Ascending aorta (tissue), 2 donors: ENCODE measurements around the gene TREH. TPM values are rescaled to one million over a fixed set of nuclear protein-coding genes. Genes with fewer than 3 reads are reported as not detected.
"Not testable (repeated sequence)": the region's sequence is repeated elsewhere in the genome, so short reads cannot be mapped to it uniquely, and the experiment has no call there.

Experiments used
- DNase-seq, 2 donors: peaks; one replicate each; pipeline ENCODE4 v3.0.0-alpha.2; 2019; ENCODE audit warnings: low spot score in 2 of 2
- H3K27ac ChIP-seq, 2 donors: fragments of 200-600 bp; sonication (generic); one replicate each; pipeline ENCODE4 v1.5.1; 2016 to 2017; ENCODE audit warnings: mild to moderate bottlenecking in 1 of 2
- H3K27me3 ChIP-seq: fragments of 200-600 bp; sonication (generic); one replicate; pipeline ENCODE4 v1.5.1; 2017
- H3K36me3 ChIP-seq, 2 donors: fragments of 200-600 bp; sonication (generic); one replicate each; pipeline ENCODE4 v1.5.1; 2016
- H3K4me1 ChIP-seq, 2 donors: fragments of 200-600 bp; sonication (generic); one replicate each; pipeline ENCODE4 v1.5.1; 2016 to 2017; ENCODE audit warnings: mild to moderate bottlenecking in 1 of 2
- H3K4me3 ChIP-seq, 2 donors: fragments of 200-600 bp; sonication (generic); one replicate each; pipeline ENCODE4 v1.5.1; 2016 to 2017; ENCODE audit warnings: mild to moderate bottlenecking in 1 of 2
- H3K9me3 ChIP-seq, 2 donors: fragments of 200-600 bp; sonication (generic); one replicate each; pipeline ENCODE4 v1.5.1; 2016
- intact Hi-C: fragments of 100-400 bp; cut with DNase I; formaldehyde crosslinking; loops from one replicate; pipeline ENCODE4 v1.15.1; 2023
- total RNA-seq: library from RNA; depleted of rRNA; stranded (reverse); fragments of >200 nt; gene quantifications from one replicate; pipeline ENCODE4 v1.1.0, GENCODE V29; 2016
- TF ChIP-seq, protein P1 (sequence below), 3 experiments: fragments of 200-600 bp in 2 of 3; fragments of 450-650 bp in 1 of 3; sonication (generic) in 2 of 3; IDR thresholded peaks; one replicate each; pipeline ENCODE4 v1.5.1; 2016 to 2019; ENCODE audit warnings: antibody characterized with exemption in 3 of 3, mild to moderate bottlenecking in 1 of 3, moderate library complexity in 1 of 3

Gene TREH
- total RNA-seq, 1 donor from 2014 or later, result not detected

DNA sequence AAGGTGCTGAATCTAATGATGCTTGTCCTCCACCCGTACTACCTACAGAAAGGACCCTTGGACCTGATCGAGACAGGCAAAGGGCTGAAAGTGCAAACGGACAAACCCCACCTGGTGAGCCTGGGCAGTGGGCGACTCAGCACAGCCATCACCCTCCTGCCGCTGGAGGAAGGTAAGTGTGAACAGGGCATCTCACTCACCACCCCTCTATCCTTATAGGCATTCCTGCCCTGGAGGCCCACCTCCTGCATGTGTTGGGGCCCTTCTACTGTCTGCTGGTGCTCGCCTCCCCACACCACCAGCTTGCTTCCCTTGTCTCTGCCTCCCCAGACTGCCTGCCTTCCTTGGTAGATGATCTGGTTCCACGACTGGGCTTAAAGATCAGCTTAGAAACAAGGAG is 64.9 kb downstream of the TREH start:
- H3K36me3 ChIP-seq, result peaks cover 39 to 41% of the 10 kb centered on the region in 2 donors
- intact Hi-C loops, result no loop called here
- TF ChIP-seq, protein P1, sequence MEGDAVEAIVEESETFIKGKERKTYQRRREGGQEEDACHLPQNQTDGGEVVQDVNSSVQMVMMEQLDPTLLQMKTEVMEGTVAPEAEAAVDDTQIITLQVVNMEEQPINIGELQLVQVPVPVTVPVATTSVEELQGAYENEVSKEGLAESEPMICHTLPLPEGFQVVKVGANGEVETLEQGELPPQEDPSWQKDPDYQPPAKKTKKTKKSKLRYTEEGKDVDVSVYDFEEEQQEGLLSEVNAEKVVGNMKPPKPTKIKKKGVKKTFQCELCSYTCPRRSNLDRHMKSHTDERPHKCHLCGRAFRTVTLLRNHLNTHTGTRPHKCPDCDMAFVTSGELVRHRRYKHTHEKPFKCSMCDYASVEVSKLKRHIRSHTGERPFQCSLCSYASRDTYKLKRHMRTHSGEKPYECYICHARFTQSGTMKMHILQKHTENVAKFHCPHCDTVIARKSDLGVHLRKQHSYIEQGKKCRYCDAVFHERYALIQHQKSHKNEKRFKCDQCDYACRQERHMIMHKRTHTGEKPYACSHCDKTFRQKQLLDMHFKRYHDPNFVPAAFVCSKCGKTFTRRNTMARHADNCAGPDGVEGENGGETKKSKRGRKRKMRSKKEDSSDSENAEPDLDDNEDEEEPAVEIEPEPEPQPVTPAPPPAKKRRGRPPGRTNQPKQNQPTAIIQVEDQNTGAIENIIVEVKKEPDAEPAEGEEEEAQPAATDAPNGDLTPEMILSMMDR (IDR thresholded peaks at IDR 0.05), result no peak
- H3K27me3 ChIP-seq, result no peaks in the 10 kb centered on the region
- peak overlapping the region; percentile 94 to 99 for H3K27ac ChIP-seq
- H3K4me3 ChIP-seq, result no peak overlapping the region
- no peaks in the 10 kb centered on the region for H3K9me3 ChIP-seq
- H3K4me1 ChIP-seq, result peaks cover 24 to 54% of the 10 kb centered on the region in 2 donors
- peak in 1 of 2 donors; percentile 55 for DNase-seq

DNA sequence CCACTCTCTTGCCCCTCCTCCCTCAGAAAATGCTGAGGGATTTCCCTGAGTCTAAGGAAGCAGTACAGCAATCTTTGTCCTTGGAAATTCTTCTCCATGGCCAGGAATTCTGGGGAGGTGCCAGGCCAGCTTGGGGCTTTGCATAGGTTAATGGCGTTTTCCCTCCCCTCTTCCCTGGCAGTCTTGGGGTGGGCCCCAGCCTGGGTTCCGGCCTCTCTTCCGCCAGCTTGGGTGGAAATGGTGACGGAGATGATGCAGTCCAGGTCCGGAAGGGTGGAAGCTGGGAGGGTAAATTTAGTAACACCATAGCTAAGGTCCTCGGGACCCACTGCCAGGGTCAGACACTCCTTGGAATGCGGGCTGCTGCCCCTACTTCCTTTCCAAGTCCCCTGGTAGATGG is 67.1 kb downstream of the TREH start:
- peak overlapping the region in 1 of 2 donors; percentile 32 for H3K4me3 ChIP-seq
- peak overlapping the region; percentile 94 to 99 for H3K27ac ChIP-seq
- TF ChIP-seq, protein P1 (IDR thresholded peaks at IDR 0.05), result no peak
- DNase-seq, result peak in 1 of 2 donors; percentile 71
- no peaks in the 10 kb centered on the region for H3K27me3 ChIP-seq
- intact Hi-C loops, result no loop called here
- peaks cover 37 to 38% of the 10 kb centered on the region in 2 donors for H3K36me3 ChIP-seq
- peaks cover 12 to 44% of the 10 kb centered on the region in 2 donors for H3K4me1 ChIP-seq
- H3K9me3 ChIP-seq, result no peaks in the 10 kb centered on the region

DNA sequence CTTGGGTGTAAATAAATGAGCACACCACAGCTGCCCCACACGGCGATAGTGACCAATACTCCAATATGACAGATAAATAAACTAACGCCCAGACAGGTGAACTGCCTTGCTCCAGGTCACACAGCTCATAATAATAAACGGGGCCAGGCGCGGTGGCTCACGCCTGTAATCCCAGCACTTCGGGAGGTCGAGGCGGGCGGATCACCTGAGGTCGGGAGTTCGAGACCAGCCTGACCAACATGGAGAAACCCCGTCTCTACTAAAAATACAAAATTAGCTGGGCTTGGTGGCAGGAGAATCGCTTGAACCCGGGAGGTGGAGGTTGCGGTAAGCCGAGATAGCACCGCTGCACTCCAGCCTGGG is 68.0 kb downstream of the TREH start:
- Histone ChIP-seq H3K4me3 (peak overlapping the region in 1 of 2 donors; percentile 77), H3K27ac (peak overlapping the region; percentile 94 to 99), H3K36me3 (peaks cover 27 to 29% of the 10 kb centered on the region in 2 donors), H3K4me1 (peaks cover 12 to 45% of the 10 kb centered on the region in 2 donors)
- peak in 1 of 2 donors; percentile 61 for DNase-seq
- intact Hi-C loops, result loop anchor here (2.0 kb wide), 1 partner anchor 17 kb away; no protein-coding TSS in a partner anchor
- H3K9me3 ChIP-seq, H3K27me3 ChIP-seq: not testable (repeated sequence)

DNA sequence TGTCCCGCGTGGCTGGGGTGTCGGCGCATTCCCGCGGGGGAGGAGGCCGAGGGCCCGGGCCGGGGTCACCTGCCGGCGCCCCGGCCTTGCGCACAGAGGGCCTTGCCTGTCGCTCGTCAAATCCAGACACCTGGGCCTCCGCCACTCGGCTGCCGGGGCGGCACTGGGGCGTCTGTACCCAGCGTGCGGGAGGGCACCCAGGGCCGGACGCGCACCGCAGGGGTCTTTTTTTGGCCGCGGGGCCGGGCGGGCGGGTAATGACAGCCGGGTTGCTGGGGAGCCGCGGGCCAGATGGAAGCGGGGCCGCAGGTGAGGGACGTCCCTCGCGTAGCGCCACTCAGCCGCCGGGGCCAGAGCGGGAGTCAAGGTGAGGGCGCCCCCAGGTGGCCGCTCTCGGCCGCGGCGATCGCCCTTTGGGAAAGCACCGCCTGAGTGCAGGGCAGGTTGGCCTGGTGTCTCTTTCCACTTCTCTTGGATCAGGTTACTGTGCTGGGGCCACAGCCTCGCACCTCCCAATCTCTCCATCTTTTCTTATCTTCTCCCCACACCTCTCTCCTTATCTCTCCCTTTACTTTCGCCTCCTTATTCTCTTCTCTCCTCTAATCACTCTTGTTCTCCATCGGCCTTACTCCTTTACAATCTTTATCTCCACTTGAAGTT is 68.5 kb downstream of the TREH start:
- intact Hi-C loops, result loop anchor here (2.0 kb wide), 1 partner anchor 16 kb away; no protein-coding TSS in a partner anchor
- Histone ChIP-seq H3K27me3 (no peaks in the 10 kb centered on the region), H3K36me3 (peaks cover 22 to 23% of the 10 kb centered on the region in 2 donors), H3K9me3 (no peaks in the 10 kb centered on the region), H3K4me3 (peak overlapping the region; percentile 64 to 77), H3K4me1 (peaks cover 12 to 48% of the 10 kb centered on the region in 2 donors), H3K27ac (peak overlapping the region; percentile 94 to 99)
- DNase-seq, result peak in 1 of 2 donors; percentile 91
- TF ChIP-seq, protein P1 (IDR thresholded peaks at IDR 0.05), result peak; percentile 82 to 94 (median 91)

DNA sequence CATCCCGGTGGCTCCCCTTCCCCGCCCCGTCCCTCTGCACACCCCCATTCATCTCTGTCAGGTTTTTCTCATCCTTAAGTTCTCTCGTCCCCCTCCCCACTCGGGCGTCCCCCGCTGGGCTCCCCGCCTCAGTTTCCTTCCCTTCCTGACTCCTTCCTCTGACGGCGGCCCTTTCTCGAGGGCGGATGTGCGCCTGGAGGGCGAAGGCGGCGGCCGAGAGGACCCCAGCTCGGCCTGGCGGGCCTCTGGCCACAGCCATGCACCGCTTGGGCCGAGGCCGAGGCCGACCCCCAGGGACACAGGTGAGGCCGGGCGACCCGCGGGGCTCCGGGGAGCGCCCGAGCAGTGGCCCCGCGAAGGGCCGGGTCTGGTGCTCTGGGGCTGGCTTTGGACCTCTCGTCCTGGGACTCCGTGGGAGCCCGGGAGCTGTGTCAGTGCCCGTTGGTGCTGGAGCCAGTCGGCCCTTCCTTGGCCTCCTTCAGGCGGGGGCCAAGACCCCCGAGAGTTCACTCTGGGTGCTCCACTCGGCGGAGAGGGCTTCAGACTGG is 69.2 kb downstream of the TREH start:
- H3K27me3 ChIP-seq, result no peaks in the 10 kb centered on the region
- H3K9me3 ChIP-seq, result no peaks in the 10 kb centered on the region
- TF ChIP-seq, protein P1 (IDR thresholded peaks at IDR 0.05), result no peak
- peak overlapping the region; percentile 64 to 77 for H3K4me3 ChIP-seq
- peaks cover 16 to 17% of the 10 kb centered on the region in 2 donors for H3K36me3 ChIP-seq
- intact Hi-C loops, result loop anchor here (2.0 kb wide), 1 partner anchor 15 kb away; no protein-coding TSS in a partner anchor
- peaks cover 12 to 52% of the 10 kb centered on the region in 2 donors for H3K4me1 ChIP-seq
- H3K27ac ChIP-seq, result peak overlapping the region; percentile 94 to 99
- DNase-seq, result peak in 1 of 2 donors; percentile 63
